NAMALWA (cell line): Measurements from ENCODE around the gene C5orf63.
"Not testable (repeated sequence)": the region's sequence is repeated elsewhere in the genome, so short reads cannot be mapped to it uniquely, and the experiment has no call there.

Experiments used
- DNase-seq: peaks from one replicate; pipeline ENCODE4 v3.0.0-alpha.2; 2015; ENCODE audit warnings: low spot score

C5orf63 gene

DNA sequence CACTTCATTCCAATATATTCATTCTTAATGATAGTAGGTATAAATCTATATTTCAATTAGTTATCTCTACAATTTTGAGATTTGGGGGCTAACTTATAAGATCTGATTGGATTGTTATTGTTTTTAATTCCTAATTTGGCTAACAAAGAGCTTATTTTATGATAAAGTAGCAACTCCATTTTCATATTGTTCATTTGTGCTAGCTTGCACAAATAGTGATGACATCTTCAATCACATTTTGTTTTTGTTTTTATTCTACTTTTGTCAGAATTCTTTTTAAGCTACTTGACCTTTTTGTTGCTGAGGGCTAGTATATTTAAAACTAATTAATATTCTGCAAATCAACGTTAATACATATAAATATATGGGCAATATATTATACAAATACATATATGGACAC, 65.8 kb downstream of the C5orf63 start:
- no peak for DNase-seq

- DNase-seq, result no peak
These were observed 66.6 kb downstream of the C5orf63 start for GRCh38 chr5:127006744-127007143.

DNA sequence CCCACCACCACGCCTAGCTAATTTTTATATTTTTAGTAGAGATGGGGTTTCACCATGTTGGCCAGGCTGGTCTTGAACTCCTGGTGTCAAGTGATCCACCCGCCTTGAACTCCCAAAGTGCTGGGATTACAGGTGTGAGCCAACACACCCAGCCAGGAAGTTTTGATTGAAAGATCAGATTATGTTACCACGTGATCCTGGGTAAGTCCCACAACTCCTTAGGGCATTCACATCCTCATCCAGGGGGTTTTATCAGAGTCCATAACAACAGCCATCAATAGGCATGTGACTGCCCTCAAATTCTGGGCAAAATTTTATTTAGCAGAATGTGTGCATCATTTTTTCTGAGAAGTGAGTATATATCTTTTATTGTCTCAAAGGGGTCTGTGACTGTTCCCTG, 68.0 kb downstream of the C5orf63 start:
- DNase-seq, result not testable (repeated sequence)

- DNase-seq, result no peak
These were observed 68.6 kb downstream of the C5orf63 start for GRCh38 chr5:127004721-127005120.

DNA sequence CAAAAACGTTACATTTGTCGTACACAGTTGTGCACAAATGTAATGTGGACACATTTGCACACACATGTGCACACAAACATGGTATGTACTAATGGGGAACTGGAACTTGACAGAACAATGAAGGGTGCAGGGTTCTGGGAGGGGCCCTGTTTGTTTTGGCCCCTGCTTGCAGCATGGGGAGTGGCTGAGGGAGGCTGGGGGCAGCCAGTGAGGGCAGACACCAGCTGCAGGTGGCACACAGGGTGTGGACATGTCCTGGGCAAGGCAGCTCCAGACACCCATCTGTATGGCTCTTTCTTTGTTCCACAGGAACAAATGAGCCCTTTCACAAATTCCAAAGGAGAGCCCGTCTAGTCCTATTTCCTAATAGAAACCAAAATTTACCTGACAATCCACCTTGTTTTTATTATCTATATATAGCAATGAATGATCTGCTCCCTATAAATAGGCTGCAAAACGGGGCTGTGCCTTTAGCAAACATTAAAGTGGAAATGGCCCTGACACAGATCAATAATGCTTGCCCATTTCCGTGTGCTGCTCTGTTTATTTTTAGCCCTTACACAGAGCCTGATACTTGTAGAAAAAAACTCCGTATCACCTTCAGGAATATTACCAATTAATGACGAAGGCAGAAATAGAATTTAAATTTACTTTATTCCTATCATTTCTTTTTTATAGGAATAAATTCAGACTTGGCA, 69.4 kb downstream of the C5orf63 start:
- no peak for DNase-seq

DNA sequence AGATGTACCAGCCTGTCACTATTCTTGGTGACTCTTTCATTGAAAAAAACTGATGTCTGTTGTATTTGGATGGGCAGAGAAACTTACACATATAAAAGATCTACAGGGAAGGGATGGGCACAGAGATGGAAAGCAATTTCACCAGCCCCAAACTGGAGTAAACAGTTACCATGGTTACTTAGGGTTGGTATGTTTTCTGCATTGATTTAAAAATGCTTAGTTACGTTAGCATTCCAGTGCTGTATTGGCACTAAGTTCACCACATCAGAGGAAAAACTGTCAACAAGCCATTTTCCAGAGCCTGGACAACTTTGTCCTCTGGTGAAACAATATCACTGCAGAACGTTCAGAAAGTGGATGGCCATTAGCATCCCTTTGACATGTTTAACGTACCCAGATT, 70.9 kb downstream of the C5orf63 start:
- no peak for DNase-seq

- no peak for DNase-seq
These were observed 71.5 kb downstream of the C5orf63 start for GRCh38 chr5:127001621-127002296.
